Muscle layer of duodenum (tissue), 2 donors: ENCODE data around the gene DYNC1I2.

Source experiments
- H3K27ac ChIP-seq: one replicate; pipeline ENCODE4 v1.7.0; 2013; ENCODE audit warnings: mild to moderate bottlenecking, low read length
- H3K27me3 ChIP-seq: one replicate; pipeline ENCODE4 v1.7.0; 2013; ENCODE audit warnings: low read depth, mild to moderate bottlenecking, control low read depth, low read length
- H3K36me3 ChIP-seq, 2 donors: one replicate each; pipeline ENCODE4 v1.7.0; 2013; ENCODE audit warnings: low read length in 2 of 2, control low read depth in 1 of 2, mild to moderate bottlenecking in 1 of 2; ENCODE audit not compliant: insufficient read depth in 2 of 2, control insufficient read depth in 1 of 2
- H3K4me1 ChIP-seq, 2 donors: one replicate each; pipeline ENCODE4 v1.7.0; 2013; ENCODE audit warnings: low read length in 2 of 2, mild to moderate bottlenecking in 2 of 2, control low read depth in 1 of 2, moderate library complexity in 1 of 2; ENCODE audit not compliant: insufficient read depth in 2 of 2, control insufficient read depth in 1 of 2
- H3K4me3 ChIP-seq, 2 donors: one replicate each; pipeline ENCODE4 v1.7.0; 2013; ENCODE audit warnings: low read length in 2 of 2, low read depth in 1 of 2, mild to moderate bottlenecking in 1 of 2
- H3K9me3 ChIP-seq, 2 donors: one replicate each; pipeline ENCODE4 v1.7.0; 2013; ENCODE audit warnings: low read length in 2 of 2, control low read depth in 1 of 2, mild to moderate bottlenecking in 1 of 2; ENCODE audit not compliant: control insufficient read depth in 1 of 2
- donor health status: healthy.

The DYNC1I2 gene

DNA sequence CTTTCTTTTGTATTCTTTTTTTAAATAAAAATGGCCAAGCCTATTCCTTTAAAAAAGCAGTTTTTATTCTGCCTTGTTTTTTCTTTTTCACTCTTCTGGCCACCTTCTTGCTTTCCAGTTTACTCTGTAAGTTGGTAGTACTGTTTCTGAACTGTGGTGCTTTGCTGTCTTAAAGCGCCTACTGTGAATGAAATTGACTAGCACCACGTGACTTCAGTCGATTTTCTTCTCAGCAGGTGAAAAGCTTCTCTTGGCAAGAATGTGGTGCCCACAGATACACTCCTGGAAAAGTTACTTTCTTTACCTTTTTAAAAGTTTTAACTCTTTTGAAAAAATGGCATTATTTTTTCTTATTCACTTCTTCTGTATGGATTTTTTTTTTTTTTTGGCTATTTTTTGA is 32.4 kb downstream of the DYNC1I2 start:
- no peaks in the 10 kb centered on the region for H3K9me3 ChIP-seq
- H3K27ac ChIP-seq = no peak overlapping the region
- peaks cover 13 to 38% of the 10 kb centered on the region in 2 donors for H3K36me3 ChIP-seq

DNA sequence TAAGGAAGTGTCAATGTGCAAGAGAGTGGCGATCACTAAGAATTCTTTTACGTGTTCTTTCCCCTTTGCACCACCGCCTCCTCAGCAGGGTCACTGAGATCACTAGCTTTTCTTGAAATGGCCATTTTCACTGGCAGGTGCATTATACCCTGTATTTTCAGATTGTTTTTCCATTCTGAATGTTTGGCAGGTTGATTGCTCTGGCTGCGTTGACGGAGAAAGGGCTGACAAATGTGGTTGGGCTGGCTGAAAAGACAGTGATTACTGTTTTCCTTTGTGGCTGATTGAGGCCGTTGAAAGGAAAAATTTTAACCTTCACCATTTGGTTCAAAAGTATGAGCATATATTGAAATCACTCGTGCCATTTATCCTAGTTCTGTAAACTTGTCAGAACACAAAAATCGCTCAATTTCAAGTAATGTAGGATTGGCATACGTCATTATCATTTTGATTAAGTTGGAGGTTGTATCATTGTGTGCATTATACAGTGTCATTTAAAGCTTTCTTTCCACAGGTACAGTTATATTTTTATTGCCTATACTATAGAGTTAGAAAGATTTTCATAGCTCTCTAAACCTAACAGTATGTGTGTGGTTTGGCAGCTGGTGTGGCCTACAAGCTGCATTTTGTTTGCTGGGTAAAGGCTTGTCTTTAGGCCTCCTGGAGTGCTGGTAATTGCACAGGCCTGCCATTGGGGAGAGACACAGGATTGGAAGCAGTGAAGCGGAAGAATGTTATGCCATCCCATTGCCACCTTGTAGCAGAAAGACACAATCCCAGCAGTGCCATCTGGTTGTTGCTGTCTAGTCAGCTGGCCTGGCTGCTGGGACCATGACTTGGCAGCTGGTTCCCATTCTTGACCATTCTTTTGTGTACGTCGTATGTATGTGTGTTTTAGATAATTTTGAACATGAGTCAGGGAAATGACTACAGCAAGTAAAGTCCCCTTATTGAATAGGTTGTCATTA is 36.7 kb downstream of the DYNC1I2 start:
- no peak overlapping the region for H3K4me3 ChIP-seq
- H3K27ac ChIP-seq = no peak overlapping the region
- H3K4me1 ChIP-seq = no peaks in the 10 kb centered on the region
- H3K27me3 ChIP-seq = no peaks in the 10 kb centered on the region
- H3K36me3 ChIP-seq = peaks cover 34 to 51% of the 10 kb centered on the region in 2 donors
- no peaks in the 10 kb centered on the region for H3K9me3 ChIP-seq

More for the DNA sequence above, 32.4 kb downstream of the DYNC1I2 start:
- Histone ChIP-seq H3K4me3 (no peak overlapping the region), H3K4me1 (no peaks in the 10 kb centered on the region), H3K27me3 (no peaks in the 10 kb centered on the region)

DNA sequence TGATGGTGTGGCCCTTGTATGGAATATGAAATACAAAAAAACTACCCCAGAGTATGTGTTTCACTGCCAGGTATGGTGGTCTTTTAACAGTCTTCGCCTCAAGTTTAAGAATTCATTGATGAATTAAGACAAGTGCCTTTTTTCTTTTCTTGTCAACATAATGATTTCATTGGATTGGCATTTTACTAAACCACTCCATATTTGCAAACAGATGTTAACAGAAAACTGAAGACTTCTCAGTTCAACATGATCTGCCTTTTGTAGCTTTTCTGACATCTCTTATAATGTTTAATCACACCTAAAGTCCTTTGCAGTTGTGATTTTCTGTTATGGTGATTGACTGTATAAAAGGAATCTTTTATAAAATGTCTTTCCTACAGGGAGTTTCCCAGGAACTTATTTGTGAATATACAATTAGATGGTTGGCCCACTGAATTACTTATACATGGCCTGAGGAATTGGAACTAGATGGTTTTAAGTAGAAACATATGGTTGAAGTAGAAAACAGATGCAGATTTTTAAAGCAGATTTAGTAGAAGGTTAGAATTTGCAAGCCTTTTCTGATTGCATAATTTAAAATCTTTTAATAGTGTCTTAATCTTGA is 39.7 kb downstream of the DYNC1I2 start:
- Histone ChIP-seq H3K27ac (no peak overlapping the region), H3K27me3 (no peaks in the 10 kb centered on the region), H3K36me3 (peaks cover 57 to 67% of the 10 kb centered on the region in 2 donors), H3K4me1 (no peaks in the 10 kb centered on the region), H3K4me3 (no peak overlapping the region), H3K9me3 (no peaks in the 10 kb centered on the region)

DNA sequence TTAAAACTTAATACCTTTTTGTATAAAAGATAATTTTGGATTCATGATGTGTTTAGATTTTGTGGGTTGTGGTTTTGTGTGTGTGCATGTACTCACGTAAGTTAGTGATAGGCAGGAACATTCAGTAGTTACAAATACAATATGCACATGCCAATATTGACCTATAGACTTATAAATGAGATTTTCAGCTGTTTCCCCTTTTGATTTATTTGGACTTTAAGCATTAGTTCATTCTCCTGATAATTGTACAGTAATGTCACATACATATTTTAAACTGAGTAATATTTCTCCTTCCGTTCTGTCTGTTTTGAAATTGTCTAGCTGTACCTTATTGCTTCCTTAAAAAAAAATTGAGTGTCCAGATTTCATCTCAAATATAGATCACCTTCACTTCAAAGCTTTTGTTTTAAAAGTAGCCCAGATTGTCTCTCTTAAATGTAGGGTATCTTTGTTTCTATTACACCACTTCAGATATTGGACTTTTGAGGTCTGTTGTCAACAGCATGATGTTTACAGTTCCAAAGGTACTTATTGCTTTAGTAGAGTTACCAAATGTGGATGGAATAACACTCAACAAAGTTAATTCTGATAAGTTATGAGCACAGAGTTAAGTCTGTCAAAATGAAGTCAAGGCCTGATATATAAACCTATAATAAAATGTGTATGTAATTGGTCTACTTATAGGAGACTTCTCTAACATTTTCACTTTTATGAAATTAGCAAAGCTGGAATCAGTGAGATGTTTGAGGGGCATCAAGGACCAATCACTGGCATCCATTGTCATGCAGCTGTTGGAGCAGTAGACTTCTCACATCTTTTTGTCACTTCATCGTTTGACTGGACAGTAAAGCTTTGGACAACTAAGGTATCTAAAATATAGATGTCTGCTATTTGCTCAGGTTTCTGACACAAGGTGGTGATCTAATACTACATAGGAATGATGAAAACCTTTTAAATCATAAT is 42.0 kb downstream of the DYNC1I2 start:
- Histone ChIP-seq H3K27me3 (no peaks in the 10 kb centered on the region), H3K4me1 (no peaks in the 10 kb centered on the region), H3K4me3 (no peak overlapping the region), H3K9me3 (no peaks in the 10 kb centered on the region), H3K27ac (no peak overlapping the region), H3K36me3 (peaks cover 60 to 74% of the 10 kb centered on the region in 2 donors)

DNA sequence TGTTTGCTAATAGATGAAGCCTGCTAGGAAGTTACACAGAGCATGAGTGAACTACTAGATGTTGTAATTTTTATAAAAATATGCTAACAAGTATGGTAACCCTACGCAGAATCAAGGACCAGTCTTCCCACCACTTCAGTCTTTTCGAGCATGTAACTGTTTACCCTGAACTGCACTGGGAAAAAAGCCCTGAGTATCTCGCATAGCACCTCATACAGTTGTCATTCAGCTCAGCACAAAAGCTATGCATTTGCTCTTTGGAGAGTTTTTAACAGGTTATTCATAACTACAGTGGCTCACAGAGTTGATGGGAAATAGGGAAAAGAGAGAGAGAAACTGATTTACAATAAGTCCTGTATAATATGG is 42.7 kb downstream of the DYNC1I2 start:
- Histone ChIP-seq H3K9me3 (no peaks in the 10 kb centered on the region), H3K27ac (no peak overlapping the region), H3K4me1 (no peaks in the 10 kb centered on the region), H3K36me3 (peaks cover 62 to 78% of the 10 kb centered on the region in 2 donors), H3K4me3 (no peak overlapping the region), H3K27me3 (no peaks in the 10 kb centered on the region)

DNA sequence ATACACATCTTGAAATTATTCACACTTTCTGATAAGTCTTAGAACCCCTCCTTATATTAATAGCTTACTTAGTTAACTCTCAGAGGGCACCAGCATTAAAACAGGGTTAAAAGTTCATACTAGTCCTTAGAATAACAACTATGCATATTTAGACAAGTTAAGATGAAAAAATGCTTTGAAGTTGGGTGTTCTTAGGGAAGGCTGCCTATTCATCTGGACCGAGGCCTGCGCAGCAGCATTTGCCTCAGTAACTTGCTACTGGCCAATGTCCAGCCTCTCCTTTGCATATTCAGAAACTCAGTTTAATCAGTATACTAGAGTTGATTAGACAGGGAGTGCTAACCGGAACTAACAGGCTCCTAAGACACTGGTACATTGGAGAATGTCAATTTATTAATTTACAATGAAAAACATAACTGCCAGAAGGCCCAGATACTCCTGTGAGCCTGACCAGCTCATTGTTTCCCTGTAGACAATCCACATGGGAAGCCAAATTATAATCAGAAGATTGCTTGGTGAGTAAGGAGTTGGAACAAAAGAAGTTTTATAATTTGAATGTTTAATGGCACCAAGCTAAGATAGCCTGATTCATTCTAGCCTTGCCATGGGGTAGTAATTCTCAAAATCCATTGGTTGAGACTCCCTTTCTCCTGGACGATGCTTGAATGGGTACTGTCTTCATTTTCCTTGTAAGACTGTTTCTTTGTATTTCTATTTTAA is 48.9 kb downstream of the DYNC1I2 start:
- H3K4me1 ChIP-seq = peaks cover 0 to 6% of the 10 kb centered on the region in 2 donors
- no peak overlapping the region for H3K4me3 ChIP-seq
- no peak overlapping the region for H3K27ac ChIP-seq

DNA sequence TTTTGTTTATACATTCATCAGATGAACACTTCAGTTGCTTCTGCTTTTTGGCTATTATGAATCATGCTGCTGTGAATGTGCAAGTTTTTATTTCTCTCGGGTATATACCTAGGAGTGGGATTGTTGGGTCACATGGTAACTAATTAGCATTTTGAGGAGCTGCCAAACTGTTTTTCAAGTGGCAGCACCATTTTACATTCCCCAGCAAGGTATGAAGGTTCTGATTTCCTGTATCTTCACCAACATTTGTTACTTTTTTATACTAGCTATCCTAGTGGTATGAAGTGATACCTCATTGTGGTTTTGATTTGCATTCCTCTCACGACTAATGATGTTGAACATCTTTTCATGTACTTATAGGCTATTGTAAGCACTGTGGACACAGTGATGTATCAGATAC is 53.9 kb downstream of the DYNC1I2 start:
- H3K4me1 ChIP-seq = peaks cover 0 to 1% of the 10 kb centered on the region in 2 donors
- no peak overlapping the region for H3K4me3 ChIP-seq
- H3K36me3 ChIP-seq = peaks cover 35 to 49% of the 10 kb centered on the region in 2 donors
- no peaks in the 10 kb centered on the region for H3K27me3 ChIP-seq
- H3K27ac ChIP-seq = no peak overlapping the region
- H3K9me3 ChIP-seq = no peaks in the 10 kb centered on the region

More for the DNA sequence above, 48.9 kb downstream of the DYNC1I2 start:
- Histone ChIP-seq H3K27me3 (no peaks in the 10 kb centered on the region), H3K36me3 (peaks cover 40 to 69% of the 10 kb centered on the region in 2 donors), H3K9me3 (no peaks in the 10 kb centered on the region)

DNA sequence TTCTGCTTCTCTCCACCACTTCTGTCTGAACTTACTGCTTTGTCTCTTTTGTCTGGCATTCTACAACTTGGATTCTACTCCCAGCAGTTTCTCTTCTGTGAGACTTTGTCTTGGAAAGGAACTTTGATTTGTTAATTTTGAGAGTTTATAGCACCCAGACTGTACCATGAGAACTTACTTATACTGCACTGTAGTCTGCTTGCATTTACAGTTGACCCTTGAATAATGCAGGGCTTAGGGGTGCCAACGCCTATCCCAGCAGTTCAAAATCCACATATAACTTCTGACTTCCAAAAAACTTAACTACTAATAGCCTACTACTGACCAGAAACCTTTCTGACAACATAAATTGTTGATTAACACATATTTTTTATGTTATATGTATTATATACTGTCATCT is 55.5 kb downstream of the DYNC1I2 start:
- Histone ChIP-seq H3K27me3 (no peaks in the 10 kb centered on the region), H3K36me3 (peaks cover 35 to 44% of the 10 kb centered on the region in 2 donors), H3K4me3 (no peak overlapping the region), H3K9me3 (no peaks in the 10 kb centered on the region), H3K4me1 (no peaks in the 10 kb centered on the region), H3K27ac (no peak overlapping the region)

DNA sequence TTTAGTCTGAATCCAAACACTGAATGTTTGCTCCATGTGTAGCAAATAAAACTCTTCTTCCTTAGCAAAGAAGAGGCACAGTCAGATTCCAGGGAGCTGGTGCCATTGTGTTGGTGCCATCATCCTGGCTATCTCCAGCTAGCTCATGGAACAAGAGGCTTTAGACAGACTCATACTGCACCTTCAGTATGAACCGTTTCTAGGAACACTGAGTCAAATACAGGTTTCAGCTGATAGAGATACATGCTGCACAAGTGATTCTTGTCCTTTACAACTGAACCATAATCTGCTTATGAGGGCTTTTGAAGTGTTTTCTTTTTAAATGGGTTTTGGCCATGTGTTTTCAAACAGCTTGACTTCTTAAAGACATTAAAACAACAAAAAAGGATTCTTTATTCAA is 57.9 kb downstream of the DYNC1I2 start:
- Histone ChIP-seq H3K4me1 (no peaks in the 10 kb centered on the region), H3K27ac (no peak overlapping the region), H3K9me3 (no peaks in the 10 kb centered on the region), H3K27me3 (no peaks in the 10 kb centered on the region), H3K4me3 (no peak overlapping the region), H3K36me3 (peaks cover 42 to 44% of the 10 kb centered on the region in 2 donors)

DNA sequence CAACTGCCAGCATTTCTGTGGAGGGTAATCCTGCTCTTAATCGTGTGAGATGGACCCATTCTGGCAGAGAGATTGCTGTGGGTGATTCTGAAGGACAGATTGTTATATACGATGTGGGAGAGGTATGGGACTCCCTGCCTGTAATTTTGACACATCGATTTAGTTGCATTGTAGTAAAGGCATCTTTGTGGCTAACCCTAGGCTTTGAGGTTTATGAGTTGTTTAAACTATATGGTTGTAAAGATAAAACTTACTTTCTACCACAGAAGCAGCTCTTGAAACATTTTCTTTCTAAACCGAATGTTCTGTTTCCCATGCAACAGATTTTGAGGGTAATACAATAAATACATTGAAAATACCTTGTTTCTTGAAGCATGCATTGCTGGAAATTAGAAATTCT is 58.5 kb downstream of the DYNC1I2 start:
- Histone ChIP-seq H3K27me3 (no peaks in the 10 kb centered on the region), H3K4me3 (no peak overlapping the region), H3K9me3 (no peaks in the 10 kb centered on the region), H3K4me1 (no peaks in the 10 kb centered on the region), H3K36me3 (peaks cover 37 to 46% of the 10 kb centered on the region in 2 donors), H3K27ac (no peak overlapping the region)
